22Rv1 (cell line): ENCODE data around the gene IL1RN.
"Not testable (repeated sequence)": the region's sequence is repeated elsewhere in the genome, so short reads cannot be mapped to it uniquely, and the experiment has no call there.

Experiments used
- CTCF ChIP-seq: fragments of 450-650 bp; IDR thresholded peaks from 2 replicates; pipeline ENCODE4 v1.5.1; 2017; ENCODE audit warnings: mild to moderate bottlenecking
- ZFX ChIP-seq: fragments of 450-650 bp; IDR thresholded peaks from 2 replicates; pipeline ENCODE4 v1.6.1; 2017; ENCODE audit warnings: antibody characterized with exemption, borderline replicate concordance

- TF ChIP-seq CTCF, ZFX: not testable (repeated sequence)
Measured at GRCh38 chr2:113096842-113097618, 30.4 kb upstream of the IL1RN start.
